A549 (cell line): ENCODE results near the gene MED12. TPM values are rescaled to one million over a fixed set of nuclear protein-coding genes. Genes with fewer than 3 reads are reported as not detected.
A peak's percentile ranks its signal among the peaks of the same experiment; 100 is the strongest.

Experiments used
- ATAC-seq, 2 experiments: fragments of 200-7000 bp in 1 of 2; fragments of >200 bp in 1 of 2; cut with Nextera tagmentation in 1 of 2; cut with Tn5 transposase in 1 of 2; 3 replicates each; pipeline versions ENCODE4 v1.8.0 to v1.9.1; 2018 to 2020; ENCODE audit warnings: mild to moderate bottlenecking in 1 of 2, moderate library complexity in 1 of 2
- CTCF ChIA-PET: fragments of 300-600 bp; sonication (Branson Sonifier 250); formaldehyde crosslinking; extraction: SDS; loops from one replicate; lab custom pipeline; 2021; ENCODE audit warnings: antibody characterized with exemption, inconsistent platforms; lab: Yijun Ruan, JAX
- POLR2A ChIA-PET: fragments of 350-600 bp; formaldehyde crosslinking; extraction: SDS; loops from one replicate; lab custom pipeline; 2021; ENCODE audit warnings: antibody characterized with exemption, inconsistent platforms; lab: Yijun Ruan, JAX
- DNase-seq, 2 experiments: peaks; one replicate each; pipeline versions ENCODE4 v3.0.0 to v3.0.0-alpha.2; 2011 to 2016; ENCODE audit warnings: low read depth in 1 of 2, low spot score in 1 of 2
- FAIRE-seq: peaks from 2 replicates; lab custom pipeline; 2011; peaks lifted over from hg19 to GRCh38; lab: Jason Lieb, UNC
- H3K27ac ChIP-seq, 2 experiments: fragments of >200 bp; sonication (Bioruptor Twin); formaldehyde crosslinking; 3 replicates each; pipeline ENCODE4 v1.5.1; 2016 to 2017
- H3K4me1 ChIP-seq: fragments of >200 bp; sonication (Bioruptor Twin); formaldehyde crosslinking; 3 replicates; pipeline ENCODE4 v1.6.1; 2016
- H3K4me2 ChIP-seq: fragments of >200 bp; sonication (Bioruptor Twin); formaldehyde crosslinking; 3 replicates; pipeline ENCODE4 v1.6.1; 2016
- H3K4me3 ChIP-seq: fragments of >200 bp; sonication (Bioruptor Twin); formaldehyde crosslinking; 3 replicates; pipeline ENCODE4 v1.5.1; 2016
- H3K9me3 ChIP-seq: fragments of >200 bp; sonication (Bioruptor Twin); formaldehyde crosslinking; 3 replicates; pipeline ENCODE4 v1.6.1; 2016
- ATOH8 ChIP-seq: fragments of 250-450 bp; sonication (Bioruptor Pico); IDR thresholded peaks from 2 replicates; pipeline ENCODE4 v1.5.0; 2020; ENCODE audit warnings: low read depth, mild to moderate bottlenecking, moderate library complexity
- BCL3 ChIP-seq: fragments of >200 bp; sonication (Bioruptor Twin); formaldehyde crosslinking; IDR thresholded peaks from 3 replicates; pipeline ENCODE4 v1.6.1; 2016
- CBX2 ChIP-seq: fragments of 200-600 bp; sonication (generic); IDR thresholded peaks from 2 replicates; pipeline ENCODE4 v1.6.1; 2016; ENCODE audit warnings: low read depth, mild to moderate bottlenecking, borderline replicate concordance
- CBX8 ChIP-seq: fragments of 200-600 bp; sonication (generic); IDR thresholded peaks from 2 replicates; pipeline ENCODE4 v1.6.1; 2016
- CEBPB ChIP-seq, 2 experiments: fragments of >200 bp in 1 of 2; sonication (Bioruptor Twin) in 1 of 2; formaldehyde crosslinking in 1 of 2; IDR thresholded peaks; 2 replicates each; pipeline ENCODE4 v1.6.1; 2012 to 2016
- CHD2 ChIP-seq: fragments of 150-350 bp; IDR thresholded peaks from 2 replicates; pipeline ENCODE4 v1.6.1; 2014; ENCODE audit warnings: low read length; ENCODE audit not compliant: partially characterized antibody
- CHD4 ChIP-seq: fragments of 200-600 bp; sonication (generic); IDR thresholded peaks from 2 replicates; pipeline ENCODE4 v1.6.1; 2016; ENCODE audit warnings: antibody characterized with exemption, mild to moderate bottlenecking, borderline replicate concordance
- CTCF ChIP-seq: fragments of >200 bp; sonication (Bioruptor Twin); formaldehyde crosslinking; IDR thresholded peaks from 3 replicates; pipeline ENCODE4 v1.5.1; 2016
- EHMT2 ChIP-seq: fragments of 200-600 bp; sonication (generic); IDR thresholded peaks from 2 replicates; pipeline ENCODE4 v1.6.1; 2016; ENCODE audit warnings: antibody characterized with exemption, low read depth, mild to moderate bottlenecking, moderate library complexity
- ELK1 ChIP-seq: fragments of 150-350 bp; IDR thresholded peaks from 2 replicates; pipeline ENCODE4 v1.6.1; 2014; ENCODE audit warnings: low read depth, mild to moderate bottlenecking, low read length
- EP300 ChIP-seq, 2 experiments: fragments of >200 bp; sonication (Bioruptor Twin); formaldehyde crosslinking; IDR thresholded peaks; 2 replicates in 1 of 2; 3 replicates in 1 of 2; pipeline ENCODE4 v1.6.1; 2016 to 2017
- FOSB ChIP-seq: fragments of 250-450 bp; sonication (Bioruptor Pico); IDR thresholded peaks from 2 replicates; pipeline ENCODE4 v1.5.0; 2020; ENCODE audit warnings: mild to moderate bottlenecking, moderate library complexity
- KDM1A ChIP-seq: fragments of 200-600 bp; sonication (generic); IDR thresholded peaks from 2 replicates; pipeline ENCODE4 v1.6.1; 2016; ENCODE audit warnings: low read depth, mild to moderate bottlenecking
- PBX3 ChIP-seq: IDR thresholded peaks from 2 replicates; pipeline ENCODE4 v1.6.1; 2012
- POLR2AphosphoS2 ChIP-seq: conservative IDR thresholded peaks from 2 replicates; pipeline ENCODE4 v1.6.1; 2012; ENCODE audit warnings: low read length, improper control_type of control experiment, inconsistent platforms
- RARB ChIP-seq: fragments of 250-450 bp; sonication (Bioruptor Pico); IDR thresholded peaks from 2 replicates; pipeline ENCODE4 v1.8.0; 2021; ENCODE audit warnings: mild to moderate bottlenecking, moderate library complexity
- RCOR1 ChIP-seq: fragments of 150-350 bp; IDR thresholded peaks from 2 replicates; pipeline ENCODE4 v1.6.1; 2014; ENCODE audit warnings: antibody characterized with exemption, low read length, low read depth
- TFCP2L1 ChIP-seq: fragments of 250-450 bp; sonication (Bioruptor Pico); IDR thresholded peaks from 2 replicates; pipeline ENCODE4 v1.5.0; 2021; ENCODE audit warnings: mild to moderate bottlenecking
- TP53 ChIP-seq: fragments of 250-450 bp; sonication (Bioruptor Pico); IDR thresholded peaks from 2 replicates; pipeline ENCODE4 v1.5.0; 2021; ENCODE audit warnings: mild to moderate bottlenecking, moderate library complexity
- WGBS: methylation state at CpG from one replicate; pipeline ENCODE4 v1.1.6; 2017; ENCODE audit errors: missing lambda C conversion rate; 5-methylcytosine and 5-hydroxymethylcytosine counted together
- polyA plus RNA-seq, 4 experiments: library from polyadenylated mRNA; depleted of rRNA in 3 of 4; stranded (reverse); fragments of >200 nt; fragmentation: RNase III in 1 of 4; extraction: RNeasy Plus Mini Kit Qiagen cat#74134 plus additional on column Dnase treatment in 1 of 4; gene quantifications; 2 replicates in 3 of 4; 3 replicates in 1 of 4; pipeline ENCODE4 v1.2.3, GENCODE V29; 2011 to 2017
- TF ChIP-seq, protein P1 (sequence below): fragments of 250-450 bp; sonication (Bioruptor Pico); IDR thresholded peaks from 2 replicates; pipeline ENCODE4 v1.5.0; 2021; ENCODE audit warnings: mild to moderate bottlenecking, moderate library complexity, borderline replicate concordance
- TF ChIP-seq, protein P2 (sequence below): IDR thresholded peaks from 2 replicates; pipeline ENCODE4 v1.6.1; 2012; ENCODE audit warnings: low read depth, borderline replicate concordance

Gene MED12
- polyA plus RNA-seq, 2 of the 4 experiments (the other 2 are of a cell fraction) = 12.6 to 13.5 TPM

GRCh38 chrX:71105628-71106027, 12.8 kb upstream of the MED12 start:
- DNase-seq (no peak), ATAC-seq (no peak), FAIRE-seq (no peak)
- Histone ChIP-seq H3K9me3 (no peaks in the 10 kb centered on the region), H3K4me3 (no peak overlapping the region), H3K27ac (no peak overlapping the region)
- ChIA-PET CTCF (interaction anchor here (2.8 kb wide), 1 partner anchor 24 kb away, joined by 9 read pairs; no protein-coding TSS in a partner anchor), POLR2A (interaction anchor here (1.4 kb wide), 1 partner anchor 13 kb away, joined by 3 read pairs; the partner anchor contains the start of gene MED12)
- WGBS = 90% methylated on average over 3 of the region's 3 CpGs
- TF ChIP-seq CHD4 (no peak), FOSB (no peak), TFCP2L1 (CRISPR knock-in tag) (no peak), PBX3 (no peak), RARB (CRISPR knock-in tag) (no peak), ATOH8 (CRISPR knock-in tag) (no peak), CBX8 (no peak), KDM1A (no peak), CHD2 (no peak), BCL3 (no peak), POLR2AphosphoS2 (no peak), CBX2 (no peak), EP300 (IDR thresholded peaks at IDR 0.05) (no peak), RCOR1 (no peak), CTCF (no peak), TP53 (CRISPR knock-in tag) (no peak)
- TF ChIP-seq, protein P1, sequence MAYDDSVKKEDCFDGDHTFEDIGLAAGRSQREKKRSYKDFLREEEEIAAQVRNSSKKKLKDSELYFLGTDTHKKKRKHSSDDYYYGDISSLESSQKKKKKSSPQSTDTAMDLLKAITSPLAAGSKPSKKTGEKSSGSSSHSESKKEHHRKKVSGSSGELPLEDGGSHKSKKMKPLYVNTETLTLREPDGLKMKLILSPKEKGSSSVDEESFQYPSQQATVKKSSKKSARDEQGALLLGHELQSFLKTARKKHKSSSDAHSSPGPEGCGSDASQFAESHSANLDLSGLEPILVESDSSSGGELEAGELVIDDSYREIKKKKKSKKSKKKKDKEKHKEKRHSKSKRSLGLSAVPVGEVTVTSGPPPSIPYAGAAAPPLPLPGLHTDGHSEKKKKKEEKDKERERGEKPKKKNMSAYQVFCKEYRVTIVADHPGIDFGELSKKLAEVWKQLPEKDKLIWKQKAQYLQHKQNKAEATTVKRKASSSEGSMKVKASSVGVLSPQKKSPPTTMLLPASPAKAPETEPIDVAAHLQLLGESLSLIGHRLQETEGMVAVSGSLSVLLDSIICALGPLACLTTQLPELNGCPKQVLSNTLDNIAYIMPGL (CRISPR knock-in tag) = no peak
- TF ChIP-seq, all 56 proteins: peak for 0
- H3K4me2 ChIP-seq = no peak overlapping the region
- no peaks in the 10 kb centered on the region for H3K4me1 ChIP-seq

- peak; percentile 61 for FAIRE-seq
- no peak within 1 kb of the TSS for H3K4me3 ChIP-seq
- ChIA-PET CTCF (interaction anchor here (2.8 kb wide), 1 partner anchor 23 kb away, joined by 9 read pairs; no protein-coding TSS in a partner anchor), POLR2A (no interaction called here)
- H3K4me2 ChIP-seq = no peak within 1 kb of the TSS
- WGBS = 63% methylated on average over 1 of the region's 1 CpG
- DNase-seq = no peak
- no peaks in the 10 kb centered on the region for H3K4me1 ChIP-seq
- no peaks in the 10 kb centered on the region for H3K9me3 ChIP-seq
- no peak for TF ChIP-seq CEBPB (IDR thresholded peaks at IDR 0.05)
- no peak for TF ChIP-seq ELK1
- no peak for TF ChIP-seq TP53 (CRISPR knock-in tag)
- no peak for TF ChIP-seq RCOR1
- TF ChIP-seq EHMT2 = no peak
- TF ChIP-seq, protein P2, sequence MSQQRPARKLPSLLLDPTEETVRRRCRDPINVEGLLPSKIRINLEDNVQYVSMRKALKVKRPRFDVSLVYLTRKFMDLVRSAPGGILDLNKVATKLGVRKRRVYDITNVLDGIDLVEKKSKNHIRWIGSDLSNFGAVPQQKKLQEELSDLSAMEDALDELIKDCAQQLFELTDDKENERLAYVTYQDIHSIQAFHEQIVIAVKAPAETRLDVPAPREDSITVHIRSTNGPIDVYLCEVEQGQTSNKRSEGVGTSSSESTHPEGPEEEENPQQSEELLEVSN = no peak
- no peak within 1 kb of the TSS for H3K27ac ChIP-seq
- peak in 1 of 2 experiments; percentile 44; a peak in 3 of 6 replicates for ATAC-seq
These were observed 12.0 kb upstream of the MED12 start, which contains the start of gene CXorf65 for GRCh38 chrX:71106427-71106826. CXorf65 (minus strand) TSS chrX:71106740; CDS start chrX:71106556, 184 bp downstream.
